Measurements from ENCODE around the gene RELT.
A peak's percentile ranks its signal among the peaks of the same experiment; 100 is the strongest.

DNA sequence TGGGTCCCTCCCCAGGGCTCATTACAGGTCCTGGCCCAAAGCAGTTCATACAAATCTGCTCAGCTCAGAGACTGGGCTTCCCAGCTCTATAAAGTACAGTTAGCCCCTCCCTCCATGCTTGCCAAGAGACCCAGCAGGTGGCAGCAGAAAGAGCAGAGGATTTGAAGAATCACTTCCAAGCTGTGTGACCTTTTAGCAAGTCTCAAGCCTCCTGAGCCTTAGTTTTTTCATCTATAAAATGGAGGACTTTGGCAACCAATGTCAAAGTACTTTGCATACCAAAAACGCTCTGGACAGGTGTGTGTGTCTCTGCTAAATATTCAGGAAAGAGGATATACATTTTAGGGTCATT, 26.6 kb downstream of the RELT start:
- TF ChIP-seq, protein P1, sequence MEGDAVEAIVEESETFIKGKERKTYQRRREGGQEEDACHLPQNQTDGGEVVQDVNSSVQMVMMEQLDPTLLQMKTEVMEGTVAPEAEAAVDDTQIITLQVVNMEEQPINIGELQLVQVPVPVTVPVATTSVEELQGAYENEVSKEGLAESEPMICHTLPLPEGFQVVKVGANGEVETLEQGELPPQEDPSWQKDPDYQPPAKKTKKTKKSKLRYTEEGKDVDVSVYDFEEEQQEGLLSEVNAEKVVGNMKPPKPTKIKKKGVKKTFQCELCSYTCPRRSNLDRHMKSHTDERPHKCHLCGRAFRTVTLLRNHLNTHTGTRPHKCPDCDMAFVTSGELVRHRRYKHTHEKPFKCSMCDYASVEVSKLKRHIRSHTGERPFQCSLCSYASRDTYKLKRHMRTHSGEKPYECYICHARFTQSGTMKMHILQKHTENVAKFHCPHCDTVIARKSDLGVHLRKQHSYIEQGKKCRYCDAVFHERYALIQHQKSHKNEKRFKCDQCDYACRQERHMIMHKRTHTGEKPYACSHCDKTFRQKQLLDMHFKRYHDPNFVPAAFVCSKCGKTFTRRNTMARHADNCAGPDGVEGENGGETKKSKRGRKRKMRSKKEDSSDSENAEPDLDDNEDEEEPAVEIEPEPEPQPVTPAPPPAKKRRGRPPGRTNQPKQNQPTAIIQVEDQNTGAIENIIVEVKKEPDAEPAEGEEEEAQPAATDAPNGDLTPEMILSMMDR (conservative IDR thresholded peaks at IDR 0.05; ENCODE audit: low read depth, low read length), result peak; percentile 68
- TF ChIP-seq EZH2 (IDR thresholded peaks at IDR 0.05; ENCODE audit: low read length, unreplicated experiment), result no peak

Data from PC-3 (cell line).